ENCODE data around the gene EPB41L4A.

The EPB41L4A gene

GRCh38 chr5:112320408-112320807 lies 98.7 kb downstream of the EPB41L4A start:
- no peak for DNase-seq (ENCODE audit: low spot score)
- TF ChIP-seq CTCF (IDR thresholded peaks at IDR 0.05; ENCODE audit: extremely low read depth, missing control alignments): no peak

GRCh38 chr5:112318346-112318745 lies 100.7 kb downstream of the EPB41L4A start:
- DNase-seq (ENCODE audit: low spot score): no peak
- no peak for TF ChIP-seq CTCF (IDR thresholded peaks at IDR 0.05; ENCODE audit: extremely low read depth, missing control alignments)

- DNase-seq (ENCODE audit: low spot score): no peak
- no peak for TF ChIP-seq CTCF (IDR thresholded peaks at IDR 0.05; ENCODE audit: extremely low read depth, missing control alignments)
Observed at GRCh38 chr5:112317866-112318265, 101.2 kb downstream of the EPB41L4A start.

GRCh38 chr5:112316731-112317130 lies 102.3 kb downstream of the EPB41L4A start:
- no peak for DNase-seq (ENCODE audit: low spot score)
- no peak for TF ChIP-seq CTCF (IDR thresholded peaks at IDR 0.05; ENCODE audit: extremely low read depth, missing control alignments)

- no peak for DNase-seq (ENCODE audit: low spot score)
- no peak for TF ChIP-seq CTCF (IDR thresholded peaks at IDR 0.05; ENCODE audit: extremely low read depth, missing control alignments)
Observed at GRCh38 chr5:112316006-112316405, 103.1 kb downstream of the EPB41L4A start.

- no peak for TF ChIP-seq CTCF (IDR thresholded peaks at IDR 0.05; ENCODE audit: extremely low read depth, missing control alignments)
- no peak for DNase-seq (ENCODE audit: low spot score)
Observed at GRCh38 chr5:112312295-112313275, 106.5 kb downstream of the EPB41L4A start.

- DNase-seq (ENCODE audit: low spot score): no peak
- no peak for TF ChIP-seq CTCF (IDR thresholded peaks at IDR 0.05; ENCODE audit: extremely low read depth, missing control alignments)
Observed at GRCh38 chr5:112310746-112311145, 108.3 kb downstream of the EPB41L4A start.

Measured in GM20000 (cell line).